SU-DHL-6 (cell line): ENCODE data around the gene PNMA8C.
"Not testable (repeated sequence)": the region's sequence is repeated elsewhere in the genome, so short reads cannot be mapped to it uniquely, and the experiment has no call there.

Experiments
- EZH2phosphoT487 ChIP-seq: fragments of 200-600 bp; sonication (generic), shearing (Covaris generic); conservative IDR thresholded peaks from 2 replicates; pipeline ENCODE4 v1.6.1; 2018; ENCODE audit warnings: mild to moderate bottlenecking, antibody characterized with exemption, low read length, moderate library complexity, mixed read lengths
- TF ChIP-seq, protein P1 (sequence below): fragments of 200-600 bp; sonication (generic); IDR thresholded peaks from one replicate; pipeline ENCODE4 v1.5.1; 2017; ENCODE audit warnings: antibody characterized with exemption, mild to moderate bottlenecking, low read length, moderate library complexity; ENCODE audit not compliant: insufficient read depth, poor library complexity, severe bottlenecking

DNA sequence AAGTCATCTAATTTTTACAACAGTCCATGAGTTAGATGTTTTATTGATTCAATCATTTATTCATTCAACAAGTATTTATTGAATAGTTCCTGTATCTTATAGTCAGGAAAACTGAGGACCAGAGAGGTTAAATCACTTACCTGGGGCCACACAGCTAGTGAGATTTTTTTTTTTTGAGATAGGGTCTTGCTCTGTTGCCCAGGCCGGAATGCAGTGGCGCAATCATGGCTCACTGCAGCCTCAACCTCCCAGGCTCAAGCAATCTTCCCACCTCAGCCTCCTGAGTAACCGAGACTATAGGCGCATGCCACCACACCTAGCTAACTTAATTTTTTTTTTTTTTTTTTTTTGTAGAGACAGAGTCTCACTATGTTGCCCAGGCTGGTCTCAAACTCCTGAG is 7.0 kb upstream of the PNMA8C start:
- TF ChIP-seq, protein P1, sequence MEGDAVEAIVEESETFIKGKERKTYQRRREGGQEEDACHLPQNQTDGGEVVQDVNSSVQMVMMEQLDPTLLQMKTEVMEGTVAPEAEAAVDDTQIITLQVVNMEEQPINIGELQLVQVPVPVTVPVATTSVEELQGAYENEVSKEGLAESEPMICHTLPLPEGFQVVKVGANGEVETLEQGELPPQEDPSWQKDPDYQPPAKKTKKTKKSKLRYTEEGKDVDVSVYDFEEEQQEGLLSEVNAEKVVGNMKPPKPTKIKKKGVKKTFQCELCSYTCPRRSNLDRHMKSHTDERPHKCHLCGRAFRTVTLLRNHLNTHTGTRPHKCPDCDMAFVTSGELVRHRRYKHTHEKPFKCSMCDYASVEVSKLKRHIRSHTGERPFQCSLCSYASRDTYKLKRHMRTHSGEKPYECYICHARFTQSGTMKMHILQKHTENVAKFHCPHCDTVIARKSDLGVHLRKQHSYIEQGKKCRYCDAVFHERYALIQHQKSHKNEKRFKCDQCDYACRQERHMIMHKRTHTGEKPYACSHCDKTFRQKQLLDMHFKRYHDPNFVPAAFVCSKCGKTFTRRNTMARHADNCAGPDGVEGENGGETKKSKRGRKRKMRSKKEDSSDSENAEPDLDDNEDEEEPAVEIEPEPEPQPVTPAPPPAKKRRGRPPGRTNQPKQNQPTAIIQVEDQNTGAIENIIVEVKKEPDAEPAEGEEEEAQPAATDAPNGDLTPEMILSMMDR = not testable (repeated sequence)
- not testable (repeated sequence) for TF ChIP-seq EZH2phosphoT487
